Transverse colon (tissue), 4 donors: ENCODE measurements around the gene DOCK2.

Experiments
- EP300 ChIP-seq: sonication (generic); formaldehyde crosslinking; IDR thresholded peaks from one replicate; pipeline ENCODE4 v1.6.1; 2017; ENCODE audit warnings: antibody characterized with exemption, low read depth
- POLR2A ChIP-seq: fragments of 450-650 bp; IDR thresholded peaks from one replicate; pipeline ENCODE4 v1.6.1; 2016; ENCODE audit warnings: antibody characterized with exemption, mild to moderate bottlenecking, moderate library complexity
- POLR2AphosphoS5 ChIP-seq, 3 donors: sonication (generic); formaldehyde crosslinking; IDR thresholded peaks; one replicate each; pipeline ENCODE4 v1.6.1; 2016; ENCODE audit warnings: antibody characterized with exemption in 3 of 3
- TF ChIP-seq, protein P1 (sequence below), 5 experiments: fragments of 200-600 bp in 3 of 5; fragments of 450-650 bp in 2 of 5; sonication (generic) in 3 of 5; IDR thresholded peaks; 1 replicate in 2 of 5; 2 replicates in 3 of 5; pipeline ENCODE4 v1.5.1; 2016 to 2017; ENCODE audit warnings: antibody characterized with exemption in 5 of 5, inconsistent platforms in 3 of 5, mild to moderate bottlenecking in 2 of 5, moderate library complexity in 1 of 5

DNA sequence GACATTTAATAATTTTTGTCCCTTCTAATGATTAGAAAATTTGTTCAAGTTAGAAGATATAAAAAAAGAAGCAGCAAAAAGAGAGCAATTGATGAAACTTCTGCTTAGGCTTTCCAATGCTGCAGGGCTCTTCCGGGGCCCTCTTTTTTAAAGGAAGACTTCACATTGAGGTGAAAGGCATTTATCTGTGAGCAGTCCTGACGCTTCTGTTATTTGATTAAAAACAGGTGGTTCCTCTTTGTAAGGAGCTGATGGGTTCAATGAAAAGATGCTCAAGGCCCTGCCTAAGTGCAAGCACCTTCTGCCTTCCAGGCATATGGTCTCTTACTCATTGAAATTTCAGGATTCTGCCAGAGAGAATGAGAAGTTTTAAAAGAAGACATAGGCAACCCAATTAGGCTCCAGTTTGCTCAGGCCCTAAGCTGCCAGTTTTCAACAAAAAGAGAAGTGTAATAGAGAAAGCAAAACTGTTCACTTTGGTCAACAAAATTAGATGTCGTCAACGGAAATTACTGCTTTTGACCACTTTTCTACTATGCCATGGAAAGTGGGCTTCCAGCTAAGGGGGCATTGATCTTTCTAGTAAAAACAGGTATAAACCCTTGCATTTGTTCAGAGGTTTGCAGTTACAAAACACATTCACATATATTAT lies 243.1 kb downstream of the DOCK2 start:
- TF ChIP-seq, protein P1, sequence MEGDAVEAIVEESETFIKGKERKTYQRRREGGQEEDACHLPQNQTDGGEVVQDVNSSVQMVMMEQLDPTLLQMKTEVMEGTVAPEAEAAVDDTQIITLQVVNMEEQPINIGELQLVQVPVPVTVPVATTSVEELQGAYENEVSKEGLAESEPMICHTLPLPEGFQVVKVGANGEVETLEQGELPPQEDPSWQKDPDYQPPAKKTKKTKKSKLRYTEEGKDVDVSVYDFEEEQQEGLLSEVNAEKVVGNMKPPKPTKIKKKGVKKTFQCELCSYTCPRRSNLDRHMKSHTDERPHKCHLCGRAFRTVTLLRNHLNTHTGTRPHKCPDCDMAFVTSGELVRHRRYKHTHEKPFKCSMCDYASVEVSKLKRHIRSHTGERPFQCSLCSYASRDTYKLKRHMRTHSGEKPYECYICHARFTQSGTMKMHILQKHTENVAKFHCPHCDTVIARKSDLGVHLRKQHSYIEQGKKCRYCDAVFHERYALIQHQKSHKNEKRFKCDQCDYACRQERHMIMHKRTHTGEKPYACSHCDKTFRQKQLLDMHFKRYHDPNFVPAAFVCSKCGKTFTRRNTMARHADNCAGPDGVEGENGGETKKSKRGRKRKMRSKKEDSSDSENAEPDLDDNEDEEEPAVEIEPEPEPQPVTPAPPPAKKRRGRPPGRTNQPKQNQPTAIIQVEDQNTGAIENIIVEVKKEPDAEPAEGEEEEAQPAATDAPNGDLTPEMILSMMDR (IDR thresholded peaks at IDR 0.05): no peak
- TF ChIP-seq EP300 (no peak), POLR2AphosphoS5 (IDR thresholded peaks at IDR 0.05) (no peak), POLR2A (no peak)
